Sigmoid colon (tissue), 4 donors: ENCODE results near the gene SPI1.

Experiments
- EP300 ChIP-seq, 4 donors: sonication (generic); formaldehyde crosslinking; IDR thresholded peaks; one replicate each; pipeline ENCODE4 v1.6.1; 2017; ENCODE audit warnings: antibody characterized with exemption in 4 of 4
- POLR2A ChIP-seq, 2 donors: fragments of 450-650 bp; IDR thresholded peaks; one replicate each; pipeline ENCODE4 v1.6.1; 2016; ENCODE audit warnings: antibody characterized with exemption in 2 of 2, mild to moderate bottlenecking in 2 of 2, moderate library complexity in 2 of 2
- POLR2AphosphoS5 ChIP-seq, 4 donors: sonication (generic); formaldehyde crosslinking; IDR thresholded peaks; one replicate each; pipeline ENCODE4 v1.6.1; 2017; ENCODE audit warnings: antibody characterized with exemption in 4 of 4
- TF ChIP-seq, protein P1 (sequence below), 4 experiments: fragments of 450-650 bp in 3 of 4; fragments of 200-600 bp in 1 of 4; IDR thresholded peaks; one replicate each; pipeline ENCODE4 v1.5.1; 2016 to 2019; ENCODE audit warnings: antibody characterized with exemption in 4 of 4, mild to moderate bottlenecking in 3 of 4, moderate library complexity in 2 of 4

DNA sequence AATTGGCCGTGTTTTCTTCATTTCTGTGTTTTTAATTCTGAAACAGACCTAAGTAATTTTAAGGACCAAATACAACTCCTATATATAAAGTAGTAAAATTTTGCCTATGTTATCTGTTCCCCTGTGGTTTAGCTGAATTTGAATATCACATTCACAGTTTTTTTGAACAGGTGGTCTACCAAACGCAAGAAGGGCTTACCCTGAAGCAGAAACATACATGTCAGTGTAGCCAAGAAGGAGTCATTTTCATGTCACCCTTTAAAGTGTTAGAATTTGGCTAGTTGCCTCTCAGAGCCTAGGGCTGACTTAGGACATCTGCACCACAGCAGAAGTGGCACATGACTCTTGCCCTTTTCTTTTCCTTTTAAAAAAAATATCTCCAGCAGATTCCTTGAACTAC lies 60.2 kb downstream of the SPI1 start:
- TF ChIP-seq, protein P1, sequence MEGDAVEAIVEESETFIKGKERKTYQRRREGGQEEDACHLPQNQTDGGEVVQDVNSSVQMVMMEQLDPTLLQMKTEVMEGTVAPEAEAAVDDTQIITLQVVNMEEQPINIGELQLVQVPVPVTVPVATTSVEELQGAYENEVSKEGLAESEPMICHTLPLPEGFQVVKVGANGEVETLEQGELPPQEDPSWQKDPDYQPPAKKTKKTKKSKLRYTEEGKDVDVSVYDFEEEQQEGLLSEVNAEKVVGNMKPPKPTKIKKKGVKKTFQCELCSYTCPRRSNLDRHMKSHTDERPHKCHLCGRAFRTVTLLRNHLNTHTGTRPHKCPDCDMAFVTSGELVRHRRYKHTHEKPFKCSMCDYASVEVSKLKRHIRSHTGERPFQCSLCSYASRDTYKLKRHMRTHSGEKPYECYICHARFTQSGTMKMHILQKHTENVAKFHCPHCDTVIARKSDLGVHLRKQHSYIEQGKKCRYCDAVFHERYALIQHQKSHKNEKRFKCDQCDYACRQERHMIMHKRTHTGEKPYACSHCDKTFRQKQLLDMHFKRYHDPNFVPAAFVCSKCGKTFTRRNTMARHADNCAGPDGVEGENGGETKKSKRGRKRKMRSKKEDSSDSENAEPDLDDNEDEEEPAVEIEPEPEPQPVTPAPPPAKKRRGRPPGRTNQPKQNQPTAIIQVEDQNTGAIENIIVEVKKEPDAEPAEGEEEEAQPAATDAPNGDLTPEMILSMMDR (IDR thresholded peaks at IDR 0.05) = no peak
- TF ChIP-seq POLR2AphosphoS5 (IDR thresholded peaks at IDR 0.05) (no peak), POLR2A (IDR thresholded peaks at IDR 0.05) (no peak), EP300 (IDR thresholded peaks at IDR 0.05) (no peak)
